Activated CD8-positive, alpha-beta memory T cell treated with anti-CD3 and anti-CD28 coated beads, Interleukin-2, amount 50 U/mL, for 24 hours (primary cell): Measurements from ENCODE around the gene ATP1A3.

Experiments
- DNase-seq: peaks from one replicate; pipeline ENCODE4 v3.0.0-alpha.2; 2020; ENCODE audit errors: extremely low read depth

Gene ATP1A3

GRCh38 chr19:41928754-41929535 lies 65.1 kb downstream of the ATP1A3 start:
- DNase-seq, result no peak

DNA sequence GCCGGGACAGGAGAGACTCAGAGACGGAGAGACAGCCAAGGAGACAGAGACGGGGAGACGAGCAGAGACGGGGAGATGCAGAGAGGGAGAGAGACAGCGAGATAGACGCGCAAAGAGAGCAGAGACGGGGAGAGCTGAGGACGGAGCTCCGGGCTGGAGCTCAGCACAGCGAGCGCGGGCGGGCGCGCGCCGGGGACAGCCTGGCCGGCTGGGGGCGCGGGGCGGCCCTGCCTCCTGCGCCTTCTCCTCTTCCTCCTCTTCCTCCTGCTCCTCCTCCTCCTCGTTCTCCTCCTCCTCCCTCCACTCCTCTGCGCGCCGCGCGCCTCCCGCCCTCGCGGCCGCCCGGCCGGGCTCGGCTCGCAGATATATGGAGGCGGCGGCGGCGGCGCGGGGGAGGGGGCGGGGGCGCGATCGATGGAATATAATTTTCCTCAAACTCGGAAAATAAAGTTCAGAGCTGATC lies 65.8 kb downstream of the ATP1A3 start, which contains the start of gene ERFL:
TSS of gene ERFL (minus strand) at position 229 of the 463 bp plus-strand sequence. CDS start 15,530 bp downstream, outside the sequence.
- DNase-seq, result no peak

GRCh38 chr19:41927497-41928192 lies 66.4 kb downstream of the ATP1A3 start:
- no peak for DNase-seq

DNA sequence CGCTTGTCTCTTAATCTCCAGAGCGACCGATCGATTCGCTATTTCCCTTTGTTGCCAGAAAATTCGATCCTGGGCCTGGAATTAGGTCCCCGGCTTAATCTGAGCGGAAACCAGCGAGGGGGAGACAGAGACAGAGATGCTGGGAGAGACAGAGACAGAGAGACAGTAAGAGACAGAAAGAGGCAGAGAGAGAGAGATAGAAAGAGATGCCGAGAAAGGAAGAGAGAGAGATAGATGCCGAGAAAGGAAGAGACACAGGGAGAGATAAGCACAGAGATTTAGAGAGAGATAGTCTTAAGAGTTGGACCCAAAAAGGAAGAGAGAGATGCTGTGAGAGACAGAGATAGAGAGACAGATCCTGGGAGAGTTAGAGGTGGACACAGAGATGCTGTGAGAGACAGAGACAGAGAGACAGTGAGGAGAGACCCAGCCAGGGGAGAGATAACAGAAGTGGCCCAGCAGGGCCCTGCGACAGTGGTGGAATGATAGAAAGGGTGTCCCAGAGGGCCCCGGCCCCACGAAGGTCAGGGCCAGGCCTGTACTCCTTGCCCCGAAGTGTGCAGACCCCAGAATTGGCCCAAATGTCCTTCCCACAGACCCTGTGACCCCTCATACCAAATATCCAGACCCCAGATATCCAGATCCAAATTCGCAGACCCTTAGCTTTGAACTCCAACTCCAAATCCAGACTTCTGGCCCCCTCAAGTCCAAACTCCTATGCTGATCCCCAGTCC lies 67.1 kb downstream of the ATP1A3 start:
- no peak for DNase-seq

DNA sequence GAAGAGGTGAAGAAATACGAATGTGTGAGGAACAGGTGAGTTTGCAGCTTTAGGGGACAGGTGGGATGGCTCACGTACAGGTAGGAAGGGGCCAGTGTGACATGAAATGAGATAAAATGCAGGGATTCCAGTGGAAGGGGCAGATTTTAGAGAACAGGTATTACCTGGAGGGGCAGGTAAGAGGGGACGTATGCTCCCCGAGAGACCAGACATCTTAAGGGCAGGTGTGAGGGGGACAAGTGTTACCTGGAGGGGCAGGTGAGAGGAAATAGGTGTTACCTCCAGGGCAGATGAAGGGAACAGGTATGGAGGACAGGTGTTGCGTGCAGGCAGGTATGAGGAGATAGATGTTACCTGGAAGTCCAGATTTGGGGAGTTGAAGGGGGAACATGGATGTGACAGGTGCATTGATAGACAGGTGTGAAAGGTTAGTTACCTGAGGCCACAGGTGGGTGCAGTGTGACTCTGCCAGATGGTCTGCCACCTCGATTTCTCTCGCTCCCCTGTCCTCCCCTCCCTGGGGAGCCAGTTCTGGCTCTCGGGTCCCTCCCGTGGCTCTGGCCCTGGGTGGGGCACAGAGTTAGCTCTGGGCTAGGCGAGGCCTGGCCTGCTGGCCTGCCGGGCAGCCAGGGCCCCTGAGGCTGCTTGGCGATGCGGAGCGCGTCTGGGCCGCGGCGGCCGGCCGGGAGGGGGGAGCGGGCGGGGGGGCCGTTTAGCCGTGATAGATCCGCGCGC lies 67.8 kb downstream of the ATP1A3 start:
- DNase-seq, result no peak

DNA sequence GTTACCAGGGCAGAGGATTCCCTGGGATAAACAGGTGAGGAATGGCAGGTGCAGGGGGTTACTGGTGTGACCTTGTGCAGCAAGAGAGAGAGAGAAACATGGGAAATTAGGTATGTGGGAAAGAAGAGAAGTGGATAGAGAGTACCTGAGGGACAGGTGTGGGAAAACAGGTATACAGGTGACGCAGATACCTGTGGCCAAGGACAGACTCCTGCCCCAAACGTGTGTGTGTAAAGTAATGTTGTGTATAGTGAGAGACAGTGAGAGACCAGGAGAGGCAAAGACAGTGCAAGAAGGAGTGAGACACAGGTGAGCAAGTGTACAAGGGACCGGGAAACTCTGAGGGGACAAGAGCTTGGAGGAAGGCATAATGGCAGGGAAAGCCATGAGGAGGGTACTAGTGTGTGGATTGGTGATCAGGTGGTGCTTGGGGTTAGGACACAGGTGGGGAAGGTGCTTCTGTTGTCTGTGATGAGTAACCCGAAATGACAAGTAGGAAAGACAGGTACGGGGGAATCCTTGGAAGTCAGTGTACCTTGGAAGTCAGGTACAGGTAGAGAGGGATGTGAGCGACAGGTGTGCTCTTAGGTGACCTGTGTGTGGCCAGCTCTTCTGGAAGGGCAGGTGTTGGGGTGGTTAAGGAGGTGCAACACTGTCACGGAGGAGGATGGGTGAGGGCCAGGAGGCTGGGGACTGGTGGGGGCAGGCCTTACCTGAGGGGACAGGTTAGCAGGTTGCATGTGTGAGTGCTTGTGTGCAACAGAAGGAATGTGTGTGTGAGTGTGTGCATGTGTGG lies 68.6 kb downstream of the ATP1A3 start:
- DNase-seq, result no peak

- no peak for DNase-seq
These were observed 69.6 kb downstream of the ATP1A3 start for GRCh38 chr19:41924151-41925145.

- DNase-seq, result no peak
These were observed 70.8 kb downstream of the ATP1A3 start for GRCh38 chr19:41923045-41923788.

- DNase-seq, result no peak
These were observed 71.4 kb downstream of the ATP1A3 start for GRCh38 chr19:41922585-41922984.

GRCh38 chr19:41921577-41922576 lies 72.2 kb downstream of the ATP1A3 start:
- no peak for DNase-seq

DNA sequence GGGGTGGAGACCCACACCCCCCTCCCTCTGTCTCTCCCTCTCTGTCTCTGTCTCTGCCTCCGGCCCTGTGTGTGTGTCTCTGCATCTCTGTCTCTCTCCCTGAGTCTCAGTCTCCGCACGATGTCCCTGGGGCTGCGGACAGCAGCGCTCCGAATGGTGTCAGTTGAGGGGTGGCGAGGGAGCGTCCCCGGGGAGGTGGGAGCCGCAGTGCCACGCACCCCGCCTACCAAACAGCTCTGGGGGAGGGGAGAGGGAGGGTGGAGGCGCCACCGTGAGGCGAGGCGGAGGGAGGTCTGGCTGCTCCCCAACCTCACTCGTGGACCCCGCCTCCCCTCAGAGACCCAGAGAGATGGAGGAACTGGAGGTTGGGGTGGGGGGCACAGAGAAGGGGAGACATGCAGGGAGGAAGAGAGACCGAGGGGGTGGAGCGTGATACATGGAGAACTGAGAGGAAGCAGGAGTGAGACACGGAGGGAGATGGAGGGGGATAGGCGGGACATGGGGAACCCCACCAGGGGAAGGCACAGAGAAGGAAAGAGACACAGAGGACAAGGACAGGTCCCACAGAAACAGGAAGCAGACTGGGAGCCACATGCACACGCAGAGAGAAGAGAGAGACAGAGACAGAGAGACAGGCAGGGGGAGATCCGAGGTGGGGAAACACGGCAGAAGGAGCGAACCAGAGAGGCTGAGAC lies 73.0 kb downstream of the ATP1A3 start:
- DNase-seq, result no peak

DNA sequence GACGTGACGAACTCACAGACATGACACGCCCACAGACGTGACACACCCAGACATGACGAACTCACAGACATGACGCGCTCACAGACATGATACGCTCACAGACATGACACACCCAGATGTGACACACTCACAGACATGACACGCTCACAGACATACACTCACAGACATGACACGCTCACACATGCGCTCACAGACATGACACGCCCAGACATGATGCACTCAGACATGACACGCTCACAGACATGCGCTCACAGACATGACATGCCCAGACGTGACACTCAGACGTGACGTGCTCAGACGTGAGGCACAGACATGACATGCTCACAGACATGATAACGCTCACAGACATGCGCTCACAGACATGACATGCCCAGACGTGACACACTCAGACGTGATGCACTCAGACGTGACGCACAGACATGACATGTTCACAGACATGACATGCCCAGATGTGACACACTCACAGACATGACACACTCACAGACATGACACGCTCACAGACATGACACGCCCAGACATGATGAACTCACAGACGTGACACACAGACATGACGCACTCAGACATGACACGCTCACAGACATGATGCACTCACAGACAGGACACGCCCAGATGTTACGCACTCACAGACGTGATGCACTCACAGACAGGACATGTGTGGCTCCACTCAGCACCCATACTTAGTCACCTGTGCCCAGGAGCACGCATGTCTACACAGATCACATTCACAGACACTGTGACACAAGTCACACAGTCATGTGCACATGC lies 73.9 kb downstream of the ATP1A3 start:
- no peak for DNase-seq

DNA sequence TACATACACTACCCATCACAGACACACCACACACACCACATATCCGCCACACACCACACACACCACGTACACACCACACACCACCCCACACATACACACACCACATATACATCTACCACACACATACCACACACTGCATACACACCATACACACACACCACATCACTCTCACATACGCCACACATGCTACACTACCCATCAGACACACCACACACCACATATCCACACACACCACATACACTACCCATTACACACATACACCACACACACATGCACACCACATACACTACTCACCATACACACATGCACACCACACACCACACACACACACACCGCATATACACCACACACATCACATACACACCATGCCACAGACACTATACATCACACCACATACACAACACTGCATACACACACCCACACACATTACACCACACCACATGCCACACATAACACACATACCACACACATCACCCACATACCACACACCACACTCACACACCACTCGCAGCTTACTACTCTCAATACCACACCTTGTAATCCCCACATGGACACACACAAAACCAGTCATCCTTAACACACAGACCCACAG lies 75.3 kb downstream of the ATP1A3 start:
- DNase-seq, result no peak

DNA sequence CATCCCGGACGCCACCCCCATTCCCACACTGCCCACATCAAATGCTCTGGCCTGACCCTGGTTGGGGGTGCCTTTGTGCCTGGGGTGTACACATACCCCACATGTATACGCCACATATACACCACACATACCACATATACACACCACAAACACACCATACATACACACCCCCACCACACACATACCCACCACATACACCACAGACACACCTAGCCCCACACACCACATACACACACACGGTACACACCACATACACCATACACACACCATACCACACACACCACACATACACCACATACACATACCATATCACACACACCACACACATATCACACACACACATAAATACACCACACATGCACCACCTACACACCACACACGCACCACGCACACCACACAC lies 75.9 kb downstream of the ATP1A3 start:
- no peak for DNase-seq

- no peak for DNase-seq
These were observed 76.4 kb downstream of the ATP1A3 start for GRCh38 chr19:41917676-41918075.
